Heart left ventricle (tissue), 16 donors: Measurements from ENCODE around the gene RBM33. TPM values are rescaled to one million over a fixed set of nuclear protein-coding genes. Genes with fewer than 3 reads are reported as not detected.
A peak's percentile ranks its signal among the peaks of the same experiment; 100 is the strongest.

Experiments
- ATAC-seq, 4 donors: fragments of 200-7000 bp; cut with Tn5 transposase; one replicate each; pipeline ENCODE4 v1.9.1; 2020 to 2022; ENCODE audit warnings: moderate library complexity in 4 of 4, mild to moderate bottlenecking in 3 of 4, moderate number of reproducible peaks in 1 of 4
- DNase-seq, 5 donors: peaks; one replicate each; pipeline ENCODE4 v3.0.0-alpha.2; 2020
- H3K27ac ChIP-seq, 12 donors: fragments of 200-600 bp; sonication (generic) in 4 of 12; one replicate each; pipeline versions ENCODE4 v1.5.0 to v1.8.0; 2016 to 2022; ENCODE audit warnings: mild to moderate bottlenecking in 2 of 12
- H3K27me3 ChIP-seq, 9 donors: fragments of 200-600 bp; sonication (generic) in 2 of 9; one replicate each; pipeline versions ENCODE4 v1.5.1 to v1.8.0; 2016 to 2022; ENCODE audit warnings: mild to moderate bottlenecking in 3 of 9
- H3K36me3 ChIP-seq, 9 donors: fragments of 200-600 bp; sonication (generic) in 2 of 9; one replicate each; pipeline versions ENCODE4 v1.5.0 to v1.8.0; 2018 to 2022; ENCODE audit warnings: mild to moderate bottlenecking in 2 of 9
- H3K4me1 ChIP-seq, 12 donors: fragments of 200-600 bp; sonication (generic) in 4 of 12; one replicate each; pipeline versions ENCODE4 v1.5.0 to v1.8.0; 2016 to 2022; ENCODE audit warnings: mild to moderate bottlenecking in 3 of 12
- H3K4me3 ChIP-seq, 12 donors: fragments of 200-600 bp; sonication (generic) in 4 of 12; one replicate each; pipeline versions ENCODE4 v1.5.0 to v1.8.0; 2017 to 2022; ENCODE audit warnings: mild to moderate bottlenecking in 9 of 12, moderate library complexity in 4 of 12
- H3K9me3 ChIP-seq, 12 donors: fragments of 200-600 bp; sonication (generic) in 4 of 12; one replicate each; pipeline versions ENCODE4 v1.5.0 to v1.8.0; 2016 to 2022; ENCODE audit warnings: mild to moderate bottlenecking in 1 of 12
- POLR2A ChIP-seq, 2 donors: fragments of 450-650 bp; IDR thresholded peaks; one replicate each; pipeline ENCODE4 v1.6.1; 2017; ENCODE audit warnings: antibody characterized with exemption in 2 of 2, mild to moderate bottlenecking in 2 of 2, moderate library complexity in 2 of 2
- WGBS, 4 donors: extraction: QIAGEN DNeasy Blood & Tissue Kit in 2 of 4; methylation state at CpG; one replicate each; pipeline versions ENCODE4 v1.1.5 to v1.1.7; 2013 to 2018; 5-methylcytosine and 5-hydroxymethylcytosine counted together
- intact Hi-C, 10 donors: fragments of 100-400 bp; cut with DNase I; formaldehyde crosslinking; loops; one replicate each; pipeline versions ENCODE4 v1.11.1 to v1.14.2; 2022
- polyA plus RNA-seq, 2 donors: library from polyadenylated mRNA; stranded (reverse); fragments of 200-250 nt; gene quantifications; one replicate each; pipeline ENCODE4 v1.2.3, GENCODE V29; 2013
- total RNA-seq, 9 donors: library from RNA; depleted of rRNA in 2 of 9; stranded (reverse); fragments of >200 nt in 2 of 9; fragmentation: NEBNext Ultra II Directional in 3 of 9; extraction: Animal tissue kit (Norgen Biotek cat#: 25700) in 3 of 9; gene quantifications; one replicate each; pipeline versions ENCODE4 v1.1.0 to v1.2.4, GENCODE V29; 2016 to 2023
- TF ChIP-seq, protein P1 (sequence below), 12 donors: fragments of 200-600 bp; sonication (generic) in 4 of 12; IDR thresholded peaks; one replicate each; pipeline versions ENCODE4 v1.5.0 to v1.8.0; 2018 to 2022; ENCODE audit warnings: antibody characterized with exemption in 12 of 12, mild to moderate bottlenecking in 5 of 12
- donor health status: ischemic (EF 13 %, LVEDD 7.1; RV severe dilation, severe dysfunction).
- donor health status: healthy with polysubstance abuse.
- donor health status: DM: no; HTN: yes; CAD: no.
- donor health status: DM: no; HTN: no; CAD: no.
- donor health status: ischemic (EF 25% LVEDD 6.9; RV normal size, moderate dysfunction).
- donor health status: ischemic (EF 25% LVEDD 5.7; RV mildly dilated, moderate dysfunction).
- donor health status: healthy.
- donor health status: DM: yes; HTN: yes; CAD: no.
- donor health status: ischemic (EF 35%, LVEDD 5.7; RV mildly dilated, moderate dysfunction).
- donor health status: nonischemic (EF 11% LVEDD 7.7; RV severe dilation, severe dysfunction).
- donor health status: DM: yes; HTN: yes; CAD: no.
- donor health status: PGD.
- donor health status: ischemic (EF 29% LVEDD 5.4; RV normal size, mild dysfunction).
- donor health status: nonischemic (EF 23%, LVEDD 6.1; RV moderate dilation, normal function).

RBM33 gene
- total and polyA plus RNA-seq, 11 donors = 13.1 to 40.8 (median 30.2) TPM

DNA sequence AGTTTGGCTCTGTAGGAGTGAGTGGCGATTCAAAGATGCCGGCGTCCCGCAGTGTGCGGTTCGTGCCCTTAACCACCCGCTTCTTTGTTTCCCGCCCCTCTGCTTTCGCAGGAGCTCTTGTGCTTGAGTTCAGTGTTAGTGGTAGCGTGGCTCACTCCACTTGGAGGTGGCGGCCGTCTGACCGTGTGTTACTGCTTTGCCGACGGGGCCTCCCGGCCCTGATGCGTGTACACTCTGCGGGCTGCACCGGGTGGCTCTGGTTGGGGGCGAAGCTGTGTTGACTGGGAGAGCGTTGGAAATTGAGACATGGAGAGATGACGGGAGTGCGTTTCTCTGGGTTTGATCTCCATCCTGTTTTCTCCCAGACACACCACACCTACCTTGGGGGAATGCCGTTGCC, 136.4 kb downstream of the RBM33 start:
- Histone ChIP-seq H3K36me3 (peaks cover 0 to 81% (median 69%) of the 10 kb centered on the region in 9 donors), H3K9me3 (no peaks in the 10 kb centered on the region), H3K27me3 (no peaks in the 10 kb centered on the region), H3K4me1 (no peaks in the 10 kb centered on the region), H3K4me3 (no peak overlapping the region), H3K27ac (no peak overlapping the region)
- WGBS, 4 donors = 95 to 97% (median 96%) methylated on average over 24 of the region's 24 CpGs
- no peak for TF ChIP-seq POLR2A (IDR thresholded peaks at IDR 0.05)
- DNase-seq (no peak), ATAC-seq (no peak)
- intact Hi-C loops = no loop called here

DNA sequence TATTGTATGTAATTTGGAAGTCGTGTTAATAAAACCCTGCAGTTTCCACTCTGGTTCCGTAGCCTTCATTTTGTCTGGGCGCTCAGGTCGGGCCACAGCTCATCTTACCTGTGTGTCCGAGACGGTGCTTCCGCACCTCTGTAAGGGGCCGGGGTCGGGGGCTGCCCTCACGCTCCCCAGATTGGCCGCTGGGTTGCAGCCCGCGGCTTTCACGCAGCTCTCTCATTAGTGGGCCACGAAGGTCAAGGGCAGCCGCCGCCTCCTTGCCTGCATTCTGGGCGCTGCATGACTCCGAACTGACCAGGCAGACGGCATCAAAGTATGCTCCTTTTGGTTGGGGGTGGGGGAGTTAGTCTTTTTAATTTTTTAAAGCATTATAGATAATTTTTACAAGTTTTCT, 137.0 kb downstream of the RBM33 start:
- peaks cover 0 to 76% (median 64%) of the 10 kb centered on the region in 9 donors for H3K36me3 ChIP-seq
- no peak for TF ChIP-seq POLR2A (IDR thresholded peaks at IDR 0.05)
- TF ChIP-seq, protein P1, sequence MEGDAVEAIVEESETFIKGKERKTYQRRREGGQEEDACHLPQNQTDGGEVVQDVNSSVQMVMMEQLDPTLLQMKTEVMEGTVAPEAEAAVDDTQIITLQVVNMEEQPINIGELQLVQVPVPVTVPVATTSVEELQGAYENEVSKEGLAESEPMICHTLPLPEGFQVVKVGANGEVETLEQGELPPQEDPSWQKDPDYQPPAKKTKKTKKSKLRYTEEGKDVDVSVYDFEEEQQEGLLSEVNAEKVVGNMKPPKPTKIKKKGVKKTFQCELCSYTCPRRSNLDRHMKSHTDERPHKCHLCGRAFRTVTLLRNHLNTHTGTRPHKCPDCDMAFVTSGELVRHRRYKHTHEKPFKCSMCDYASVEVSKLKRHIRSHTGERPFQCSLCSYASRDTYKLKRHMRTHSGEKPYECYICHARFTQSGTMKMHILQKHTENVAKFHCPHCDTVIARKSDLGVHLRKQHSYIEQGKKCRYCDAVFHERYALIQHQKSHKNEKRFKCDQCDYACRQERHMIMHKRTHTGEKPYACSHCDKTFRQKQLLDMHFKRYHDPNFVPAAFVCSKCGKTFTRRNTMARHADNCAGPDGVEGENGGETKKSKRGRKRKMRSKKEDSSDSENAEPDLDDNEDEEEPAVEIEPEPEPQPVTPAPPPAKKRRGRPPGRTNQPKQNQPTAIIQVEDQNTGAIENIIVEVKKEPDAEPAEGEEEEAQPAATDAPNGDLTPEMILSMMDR (IDR thresholded peaks at IDR 0.05) = no peak
- H3K27me3 ChIP-seq = peaks cover 0 to 1% (median 0%) of the 10 kb centered on the region in 9 donors
- no peaks in the 10 kb centered on the region for H3K4me1 ChIP-seq
- no peak for ATAC-seq
- no peak overlapping the region for H3K27ac ChIP-seq
- H3K4me3 ChIP-seq = no peak overlapping the region
- no peaks in the 10 kb centered on the region for H3K9me3 ChIP-seq
- 92 to 95% (median 95%) methylated on average over 19 to 20 of the region's 20 CpGs for WGBS, 4 donors
- DNase-seq = no peak
- intact Hi-C loops = no loop called here

- Histone ChIP-seq H3K4me1 (peaks cover 0 to 10% (median 0%) of the 10 kb centered on the region in 12 donors), H3K27ac (no peak overlapping the region), H3K27me3 (peaks cover 0 to 11% (median 0%) of the 10 kb centered on the region in 9 donors), H3K36me3 (peaks cover 0 to 65% (median 54%) of the 10 kb centered on the region in 9 donors), H3K4me3 (no peak overlapping the region), H3K9me3 (no peaks in the 10 kb centered on the region)
- TF ChIP-seq, protein P1 (IDR thresholded peaks at IDR 0.05) = no peak
- no peak for TF ChIP-seq POLR2A (IDR thresholded peaks at IDR 0.05)
- intact Hi-C loops = no loop called here
- peak in 1 of 5 donors; percentile 23 for DNase-seq
- 84 to 90% (median 86%) methylated on average over 2 to 10 of the region's 10 CpGs for WGBS, 4 donors
- no peak for ATAC-seq
These were observed 138.0 kb downstream of the RBM33 start for GRCh38 chr7:155782466-155782865.

- peaks cover 0 to 37% (median 26%) of the 10 kb centered on the region in 9 donors for H3K36me3 ChIP-seq
- no peak overlapping the region for H3K27ac ChIP-seq
- no peaks in the 10 kb centered on the region for H3K9me3 ChIP-seq
- WGBS, 4 donors = 93 to 97% (median 95%) methylated on average over 10 of the region's 10 CpGs
- peaks cover 0 to 15% (median 0%) of the 10 kb centered on the region in 9 donors for H3K27me3 ChIP-seq
- H3K4me3 ChIP-seq = no peak overlapping the region
- H3K4me1 ChIP-seq = peaks cover 0 to 14% (median 1%) of the 10 kb centered on the region in 12 donors
- no peak for ATAC-seq
- TF ChIP-seq, protein P1 (IDR thresholded peaks at IDR 0.05) = no peak
- no peak for DNase-seq
- intact Hi-C loops = no loop called here
These were observed 141.1 kb downstream of the RBM33 start for GRCh38 chr7:155785536-155785935.

DNA sequence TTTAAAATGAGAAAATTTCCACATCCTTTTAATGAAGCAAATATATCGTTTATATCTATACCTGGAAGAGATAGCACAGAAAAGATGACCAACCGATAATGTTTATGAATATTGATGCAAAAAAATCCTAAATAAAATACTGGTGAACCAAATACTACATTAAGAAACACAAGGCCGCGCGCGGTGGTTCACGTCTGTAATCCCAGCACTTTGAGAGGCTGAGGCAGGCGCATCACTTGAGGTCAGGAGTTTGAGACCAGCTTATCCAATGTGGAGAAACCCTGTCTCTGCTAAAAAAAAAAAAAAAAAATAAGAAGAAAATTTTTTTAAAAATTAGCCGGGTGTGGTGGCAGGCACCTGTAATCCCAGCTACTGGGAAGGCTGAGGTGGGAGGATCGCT, 142.0 kb downstream of the RBM33 start:
- Histone ChIP-seq H3K9me3 (no peaks in the 10 kb centered on the region), H3K36me3 (peaks cover 0 to 28% (median 17%) of the 10 kb centered on the region in 9 donors), H3K27ac (no peak overlapping the region), H3K4me1 (peaks cover 0 to 14% (median 1%) of the 10 kb centered on the region in 12 donors), H3K27me3 (peaks cover 0 to 15% (median 0%) of the 10 kb centered on the region in 9 donors), H3K4me3 (peak overlapping the region in 2 of 12 donors; percentile 48 to 55)
- ATAC-seq (no peak), DNase-seq (no peak)
- intact Hi-C loops = no loop called here
- 90 to 94% (median 91%) methylated on average over 10 of the region's 10 CpGs for WGBS, 4 donors
- TF ChIP-seq POLR2A (IDR thresholded peaks at IDR 0.05) = no peak
- TF ChIP-seq, protein P1 (IDR thresholded peaks at IDR 0.05) = no peak
